KOPT-K1 (cell line): ENCODE data around the gene NSA2.
"Not testable (repeated sequence)": the region's sequence is repeated elsewhere in the genome, so short reads cannot be mapped to it uniquely, and the experiment has no call there.

ENCODE experiments used
- H3K27ac ChIP-seq: fragments of 200-600 bp; sonication (generic); 2 replicates; pipeline ENCODE4 v1.5.1; 2016; ENCODE audit warnings: antibody characterized with exemption, mild to moderate bottlenecking, low read depth, low read length; ENCODE audit not compliant: poor library complexity, severe bottlenecking
- H3K36me3 ChIP-seq: fragments of 200-600 bp; sonication (generic); 2 replicates; pipeline ENCODE4 v1.5.1; 2017; ENCODE audit warnings: antibody characterized with exemption, mild to moderate bottlenecking, low read length, moderate library complexity; ENCODE audit not compliant: insufficient read depth
- H3K9me3 ChIP-seq: fragments of 200-600 bp; sonication (generic); 2 replicates; pipeline ENCODE4 v1.5.1; 2017; ENCODE audit warnings: antibody characterized with exemption, low read length, mild to moderate bottlenecking; ENCODE audit not compliant: insufficient read depth, poor library complexity, severe bottlenecking

NSA2 gene

DNA sequence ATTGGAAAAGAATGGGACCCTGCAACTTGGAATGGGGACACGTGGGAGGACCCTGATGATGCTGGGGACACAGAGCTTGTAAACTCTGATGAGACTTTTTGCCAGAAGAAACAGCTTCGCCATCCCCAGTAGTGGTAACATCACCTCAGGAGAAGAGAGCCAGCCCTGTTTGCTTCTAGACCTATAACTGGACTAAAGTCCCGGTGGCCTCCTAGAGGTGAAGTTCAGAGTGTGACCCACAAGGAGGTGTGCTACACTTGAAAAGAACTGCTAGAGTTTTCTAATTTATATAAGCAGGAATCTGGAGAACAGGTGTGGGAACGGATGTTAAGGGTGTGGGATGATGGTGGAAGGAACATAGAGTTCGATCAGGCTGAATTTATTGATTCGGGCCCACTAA lies 19.8 kb downstream of the NSA2 start:
- Histone ChIP-seq H3K27ac (no peak overlapping the region), H3K36me3 (peaks cover 47% of the 10 kb centered on the region), H3K9me3 (no peaks in the 10 kb centered on the region)

DNA sequence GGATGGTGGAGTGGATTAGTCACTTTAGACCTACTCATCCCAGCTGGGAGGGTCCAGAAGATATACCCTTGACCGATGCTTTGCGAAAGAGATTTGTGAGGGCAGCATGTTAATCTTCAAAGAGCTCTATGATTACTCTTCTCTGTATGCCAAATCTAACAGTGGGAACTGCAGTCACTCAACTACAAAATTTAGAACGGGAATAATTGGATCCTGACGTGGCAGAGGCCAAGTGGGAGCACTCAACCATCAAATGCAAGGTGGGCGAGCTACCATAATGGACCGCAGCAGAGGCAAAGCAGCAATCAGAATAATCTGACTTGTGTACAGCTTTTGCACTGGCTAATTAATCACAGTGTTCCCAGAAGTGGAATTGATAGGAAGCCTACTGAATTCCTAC lies 20.4 kb downstream of the NSA2 start:
- Histone ChIP-seq H3K9me3 (no peaks in the 10 kb centered on the region), H3K36me3 (peaks cover 47% of the 10 kb centered on the region), H3K27ac (no peak overlapping the region)

DNA sequence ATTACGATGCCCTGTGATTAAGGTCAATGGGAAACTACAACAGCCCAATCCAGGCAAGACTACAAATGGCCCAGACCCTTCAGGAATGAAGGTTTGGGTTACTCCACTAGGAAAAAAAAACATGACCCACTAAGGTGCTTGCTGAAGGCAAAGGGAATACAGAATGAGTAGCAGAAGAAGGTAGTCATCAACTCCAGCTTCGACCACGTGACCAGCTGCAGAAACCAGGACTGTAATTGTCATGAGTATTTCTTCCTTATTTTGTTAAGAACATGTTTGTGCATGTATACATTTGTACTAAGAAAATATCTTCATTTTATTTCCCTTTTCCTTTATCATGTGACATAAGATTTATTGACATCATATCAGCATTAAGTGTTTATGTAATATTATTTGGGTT lies 24.6 kb downstream of the NSA2 start:
- not testable (repeated sequence) for H3K27ac ChIP-seq, H3K9me3 ChIP-seq
- peaks cover 71% of the 10 kb centered on the region for H3K36me3 ChIP-seq

DNA sequence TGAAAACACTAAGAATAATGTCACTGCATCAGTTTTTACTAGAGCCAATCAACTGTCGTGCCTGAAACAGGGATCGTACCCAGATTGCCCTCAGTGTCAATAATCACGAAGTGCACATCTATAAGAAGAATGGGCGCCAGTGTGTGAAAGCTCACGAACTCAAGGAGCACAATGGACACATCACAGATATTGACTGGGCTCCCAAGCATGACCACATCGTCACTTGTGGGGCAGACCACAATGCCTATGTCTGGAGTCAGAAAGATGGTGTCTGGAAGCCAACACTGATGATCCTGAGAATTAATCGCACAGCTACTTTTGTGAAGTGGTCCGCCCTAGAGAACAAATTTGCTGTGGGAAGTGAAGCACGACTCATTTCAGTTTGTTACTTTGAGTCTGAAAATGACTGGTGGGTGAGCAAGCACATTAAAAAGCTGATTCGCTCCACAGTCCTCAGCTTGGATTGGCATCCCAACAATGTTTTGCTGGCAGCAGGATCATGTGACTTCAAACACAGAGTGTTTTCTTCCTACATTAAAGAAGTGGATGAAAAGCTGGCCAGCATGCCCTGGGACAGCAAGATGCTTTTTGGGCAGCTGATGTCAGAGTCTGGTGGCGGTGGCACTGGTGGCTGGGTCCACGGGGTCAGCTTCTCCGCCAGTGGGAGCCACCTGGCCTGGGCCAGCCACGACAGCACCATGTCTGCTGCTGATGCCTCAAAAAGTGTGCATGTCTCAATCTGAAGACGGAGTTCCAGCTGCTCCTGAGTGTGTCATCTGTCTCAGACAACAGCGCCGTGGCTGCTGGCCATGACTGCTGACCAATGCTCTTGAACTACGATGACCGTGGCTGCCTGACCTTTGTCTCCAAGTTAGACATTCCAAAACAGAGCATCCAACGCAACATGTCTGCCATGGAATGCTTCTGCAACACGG lies 32.2 kb downstream of the NSA2 start:
- Histone ChIP-seq H3K27ac (no peak overlapping the region), H3K9me3 (no peaks in the 10 kb centered on the region), H3K36me3 (peaks cover 67% of the 10 kb centered on the region)

DNA sequence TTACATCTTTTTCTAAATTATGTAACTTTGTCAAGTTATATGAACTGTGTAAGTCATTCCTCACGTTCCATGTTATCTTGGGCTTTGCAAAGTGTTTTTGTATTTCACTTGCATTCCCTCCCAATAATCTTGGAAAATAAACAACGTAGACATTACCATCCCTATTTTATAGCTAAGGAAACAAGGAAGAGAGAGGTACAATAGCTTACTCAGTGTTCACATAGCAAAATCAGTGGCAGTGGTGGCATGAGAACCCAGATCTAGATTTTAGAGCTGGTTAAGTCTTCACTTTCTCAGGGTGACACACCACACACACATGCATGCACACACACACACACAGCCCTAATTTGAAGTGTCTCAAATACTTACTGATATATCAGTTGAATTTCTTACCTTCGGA lies 34.1 kb downstream of the NSA2 start:
- Histone ChIP-seq H3K36me3 (peaks cover 54% of the 10 kb centered on the region), H3K27ac (no peak overlapping the region)

DNA sequence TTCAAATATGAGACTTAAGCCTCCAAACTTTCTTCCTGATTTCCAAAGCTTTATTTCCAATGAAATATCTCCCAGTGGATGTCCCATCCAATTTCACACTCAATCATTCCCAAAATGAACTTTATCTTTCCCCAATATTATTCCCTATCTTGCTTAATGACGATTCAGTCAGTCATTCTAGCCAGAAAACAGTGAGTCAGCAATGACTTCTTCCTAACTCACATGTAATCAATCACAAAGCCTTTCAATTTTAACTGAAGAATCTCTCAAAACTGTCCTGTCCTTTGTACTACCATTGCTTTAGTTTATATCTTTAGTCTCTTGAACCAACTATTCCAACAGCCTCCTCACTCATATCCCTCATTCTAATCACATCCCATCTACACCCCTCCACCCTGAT lies 34.9 kb downstream of the NSA2 start:
- Histone ChIP-seq H3K9me3 (no peaks in the 10 kb centered on the region), H3K36me3 (peaks cover 49% of the 10 kb centered on the region), H3K27ac (no peak overlapping the region)

More for the DNA sequence above, 34.1 kb downstream of the NSA2 start:
- H3K9me3 ChIP-seq = no peaks in the 10 kb centered on the region

DNA sequence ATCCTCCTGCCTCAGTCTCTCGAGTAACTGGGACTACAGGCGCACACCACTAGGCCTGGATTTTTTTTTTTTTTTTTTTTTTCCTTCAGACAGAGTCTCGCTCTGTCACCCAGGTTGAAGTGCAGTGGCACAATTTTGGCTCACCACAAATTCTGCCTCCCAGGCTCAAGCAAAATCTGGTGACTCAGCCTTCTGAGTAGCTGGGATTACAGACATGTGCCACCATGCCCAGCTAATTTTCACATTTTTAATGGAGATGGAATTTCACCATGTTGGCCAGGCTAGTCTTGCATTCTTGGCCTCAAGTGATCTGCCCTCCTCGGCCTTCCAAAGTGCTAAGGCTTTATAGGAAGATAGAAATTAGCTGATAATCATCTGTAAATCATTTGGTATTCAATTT lies 43.9 kb downstream of the NSA2 start:
- no peaks in the 10 kb centered on the region for H3K9me3 ChIP-seq
- no peak overlapping the region for H3K27ac ChIP-seq

DNA sequence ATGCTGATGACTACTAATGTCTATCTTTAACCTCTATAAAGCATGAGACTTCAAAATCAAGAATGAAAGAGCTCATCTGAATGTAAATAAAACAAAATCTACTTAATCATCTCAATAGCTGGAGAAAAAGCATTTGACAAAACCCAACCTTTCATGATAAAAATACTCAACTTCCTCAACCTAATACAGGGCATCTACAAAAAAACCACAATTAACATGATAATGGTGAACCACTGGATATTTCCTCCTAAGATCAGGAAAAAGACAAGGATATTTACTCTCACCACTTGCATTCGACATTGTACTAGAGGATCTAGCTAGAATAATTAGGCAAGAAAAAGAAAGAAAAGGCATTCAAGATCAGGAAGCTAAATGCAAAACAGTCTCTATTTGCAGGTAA lies 49.8 kb downstream of the NSA2 start:
- no peak overlapping the region for H3K27ac ChIP-seq
- H3K36me3 ChIP-seq = peaks cover 20% of the 10 kb centered on the region
- no peaks in the 10 kb centered on the region for H3K9me3 ChIP-seq

More for the DNA sequence above, 43.9 kb downstream of the NSA2 start:
- peaks cover 13% of the 10 kb centered on the region for H3K36me3 ChIP-seq

DNA sequence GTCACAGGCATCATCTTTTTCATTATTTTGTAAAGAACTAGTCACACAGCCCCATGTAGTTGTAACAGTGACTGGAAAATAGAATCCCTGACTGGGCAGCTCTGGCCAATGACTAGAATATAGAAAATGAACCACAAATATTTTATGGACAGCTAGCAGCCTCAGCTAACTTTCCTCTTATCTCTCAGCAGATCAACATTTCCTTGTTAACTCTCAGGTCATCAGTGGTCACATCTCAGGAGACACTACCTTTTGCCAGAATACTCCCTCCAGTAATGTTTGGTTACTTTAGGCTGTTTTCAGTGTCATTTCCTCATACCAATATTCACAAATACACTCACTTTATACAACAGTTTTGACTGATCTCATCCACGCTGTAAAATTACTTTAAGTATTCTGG lies 55.2 kb downstream of the NSA2 start:
- Histone ChIP-seq H3K27ac (no peak overlapping the region), H3K9me3 (no peaks in the 10 kb centered on the region), H3K36me3 (peaks cover 7% of the 10 kb centered on the region; the same call in 1 of the 2 replicates)

DNA sequence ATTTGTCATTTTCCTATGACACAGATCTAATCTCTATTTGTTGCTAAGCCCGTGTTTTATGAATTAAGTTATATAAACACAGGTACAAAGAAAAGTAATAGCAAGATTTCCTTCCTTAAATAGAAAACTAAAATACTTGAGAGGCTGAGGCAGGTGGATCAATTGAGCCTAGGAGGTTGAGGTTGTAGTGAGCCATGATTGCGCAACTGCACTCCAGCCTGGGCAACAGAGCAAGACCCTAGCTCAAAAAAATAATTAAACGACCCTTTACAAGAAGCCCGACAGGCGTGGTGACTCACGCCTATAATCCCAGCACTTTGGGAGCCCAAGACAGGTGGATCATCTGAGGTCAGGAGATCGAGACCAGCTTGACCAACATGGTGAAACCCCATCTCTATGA lies 62.4 kb downstream of the NSA2 start:
- Histone ChIP-seq H3K27ac (no peak overlapping the region), H3K9me3 (no peaks in the 10 kb centered on the region), H3K36me3 (peaks cover 17% of the 10 kb centered on the region; the same call in 1 of the 2 replicates)
